HuH-7.5 (cell line): Measurements from ENCODE around the gene NEURL3.
"Not testable (repeated sequence)": the region's sequence is repeated elsewhere in the genome, so short reads cannot be mapped to it uniquely, and the experiment has no call there.

ENCODE experiments used
- DNase-seq: peaks from one replicate; pipeline ENCODE4 v3.0.0; 2011; ENCODE audit warnings: low spot score

Gene NEURL3

GRCh38 chr2:96506016-96506906, 1.1 kb upstream of the NEURL3 start:
- no peak for DNase-seq

GRCh38 chr2:96503637-96504243, 1.4 kb downstream of the NEURL3 start:
- no peak for DNase-seq

- no peak for DNase-seq
These were observed 2.1 kb downstream of the NEURL3 start for GRCh38 chr2:96502891-96503636.

GRCh38 chr2:96501886-96502810, 3.0 kb downstream of the NEURL3 start:
- no peak for DNase-seq

- no peak for DNase-seq
These were observed 3.7 kb downstream of the NEURL3 start for GRCh38 chr2:96501471-96501874.

GRCh38 chr2:96500385-96501066, 4.6 kb downstream of the NEURL3 start:
- no peak for DNase-seq

GRCh38 chr2:96499061-96499960, 5.8 kb downstream of the NEURL3 start:
- no peak for DNase-seq

GRCh38 chr2:96498611-96499010, 6.5 kb downstream of the NEURL3 start:
- not testable (repeated sequence) for DNase-seq

GRCh38 chr2:96498021-96498431, 7.1 kb downstream of the NEURL3 start:
- DNase-seq: no peak

- no peak for DNase-seq
These were observed 9.1 kb downstream of the NEURL3 start for GRCh38 chr2:96495982-96496629.

- no peak for DNase-seq
These were observed 11.0 kb downstream of the NEURL3 start for GRCh38 chr2:96494188-96494587.

GRCh38 chr2:96493072-96493471, 12.1 kb downstream of the NEURL3 start:
- no peak for DNase-seq

GRCh38 chr2:96491860-96492497, 13.2 kb downstream of the NEURL3 start:
- DNase-seq: no peak

GRCh38 chr2:96489663-96490062, 15.5 kb downstream of the NEURL3 start:
- DNase-seq: no peak

GRCh38 chr2:96489261-96489660, 15.9 kb downstream of the NEURL3 start:
- no peak for DNase-seq

- DNase-seq: no peak
These were observed 18.5 kb downstream of the NEURL3 start for GRCh38 chr2:96486696-96487095.

GRCh38 chr2:96485751-96486651, 19.2 kb downstream of the NEURL3 start:
- DNase-seq: no peak

- DNase-seq: no peak
These were observed 19.8 kb downstream of the NEURL3 start for GRCh38 chr2:96485350-96485749.
